ENCODE results near the gene C12orf57. TPM values are rescaled to one million over a fixed set of nuclear protein-coding genes. Genes with fewer than 3 reads are reported as not detected.

The C12orf57 gene
- total RNA-seq, 1 experiment from 2014 or later: 111 TPM

DNA sequence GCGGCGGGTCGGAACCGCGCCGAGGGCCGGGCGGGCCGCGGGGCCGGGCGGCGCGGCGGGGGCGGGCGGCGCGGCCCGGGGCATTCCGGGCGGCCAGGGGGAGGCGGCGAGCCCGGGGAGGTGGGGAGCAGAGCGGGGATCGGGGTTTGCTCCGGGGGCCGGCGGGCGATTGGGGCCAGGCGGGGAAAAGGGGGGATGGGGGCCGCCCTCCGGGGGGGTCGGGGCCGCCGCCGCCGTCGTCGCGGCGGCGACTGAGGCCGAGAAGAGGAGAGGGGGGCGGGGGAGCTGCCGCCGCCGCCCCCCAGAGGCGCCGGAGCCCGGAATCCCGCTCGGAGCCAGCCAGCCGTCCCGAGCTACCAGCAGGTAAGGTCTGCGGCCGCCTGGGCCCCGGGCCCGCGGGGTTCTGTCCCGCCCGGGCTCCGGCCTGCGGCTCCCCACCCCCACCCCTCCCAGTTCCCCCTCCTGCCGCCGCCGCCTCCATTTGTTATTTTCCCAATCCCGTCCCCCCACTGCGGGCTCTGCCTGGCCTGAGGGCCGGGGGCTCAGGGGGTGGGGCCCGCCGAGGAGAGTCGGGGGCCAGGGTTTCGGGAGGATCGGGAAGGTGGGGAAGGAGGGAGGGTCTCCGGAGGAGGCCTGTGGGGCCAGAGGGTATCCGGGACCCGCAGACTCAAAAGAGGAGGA is 15.7 kb upstream of the C12orf57 start:
- Mint-ChIP-seq H3K9me3 (ENCODE audit: unreplicated experiment) (no peaks in the 10 kb centered on the region), H3K27me3 (ENCODE audit: insufficient read depth, unreplicated experiment) (no peaks in the 10 kb centered on the region), H3K4me3 (ENCODE audit: unreplicated experiment) (peak overlapping the region; percentile 85), H3K4me1 (ENCODE audit: low read depth, unreplicated experiment) (peaks cover 66% of the 10 kb centered on the region), H3K27ac (ENCODE audit: unreplicated experiment) (peak overlapping the region; percentile 76), H3K36me3 (ENCODE audit: insufficient read depth, unreplicated experiment) (peaks cover 27% of the 10 kb centered on the region)
- Histone ChIP-seq H3K36me3 (ENCODE audit: control insufficient read depth, insufficient read depth, low read length) (peaks cover 2% of the 10 kb centered on the region; the same call in 1 of the 2 replicates), H3K27me3 (replicated peaks; ENCODE audit: control insufficient read depth, insufficient read depth, low read length) (no peaks in the 10 kb centered on the region), H3K4me1 (peaks cover 43% of the 10 kb centered on the region), H3K9me3 (no peaks in the 10 kb centered on the region), H3K4me3 (ENCODE audit: low read depth, low read length) (peak overlapping the region; percentile 91)
- DNase-seq: peak in 1 of 2 experiments; percentile 51
- BruUV-seq (replicated peaks): no TSS peak
- TF ChIP-seq, protein P1, sequence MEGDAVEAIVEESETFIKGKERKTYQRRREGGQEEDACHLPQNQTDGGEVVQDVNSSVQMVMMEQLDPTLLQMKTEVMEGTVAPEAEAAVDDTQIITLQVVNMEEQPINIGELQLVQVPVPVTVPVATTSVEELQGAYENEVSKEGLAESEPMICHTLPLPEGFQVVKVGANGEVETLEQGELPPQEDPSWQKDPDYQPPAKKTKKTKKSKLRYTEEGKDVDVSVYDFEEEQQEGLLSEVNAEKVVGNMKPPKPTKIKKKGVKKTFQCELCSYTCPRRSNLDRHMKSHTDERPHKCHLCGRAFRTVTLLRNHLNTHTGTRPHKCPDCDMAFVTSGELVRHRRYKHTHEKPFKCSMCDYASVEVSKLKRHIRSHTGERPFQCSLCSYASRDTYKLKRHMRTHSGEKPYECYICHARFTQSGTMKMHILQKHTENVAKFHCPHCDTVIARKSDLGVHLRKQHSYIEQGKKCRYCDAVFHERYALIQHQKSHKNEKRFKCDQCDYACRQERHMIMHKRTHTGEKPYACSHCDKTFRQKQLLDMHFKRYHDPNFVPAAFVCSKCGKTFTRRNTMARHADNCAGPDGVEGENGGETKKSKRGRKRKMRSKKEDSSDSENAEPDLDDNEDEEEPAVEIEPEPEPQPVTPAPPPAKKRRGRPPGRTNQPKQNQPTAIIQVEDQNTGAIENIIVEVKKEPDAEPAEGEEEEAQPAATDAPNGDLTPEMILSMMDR (IDR thresholded peaks at IDR 0.05; ENCODE audit: insufficient read depth in 1 of 2, low read depth in 1 of 2, low read length in 1 of 2, severe bottlenecking in 1 of 2, unreplicated experiment in 1 of 2): no peak
- CTCF ChIA-PET: interaction anchor here (0.6 to 5.7 kb wide), 4 partner anchors 10 to 168 kb away, joined by 4 to 56 read pairs (median 5); no protein-coding TSS in a partner anchor
- intact Hi-C loops (cut with micrococcal nuclease; ENCODE audit: unreplicated experiment): no loop called here
- POLR2A ChIA-PET: interaction anchor here (2.0 kb wide), 3 partner anchors 10 to 18 kb away, joined by 5 to 18 read pairs (median 14); partner anchors contain the start of gene C12orf57

DNA sequence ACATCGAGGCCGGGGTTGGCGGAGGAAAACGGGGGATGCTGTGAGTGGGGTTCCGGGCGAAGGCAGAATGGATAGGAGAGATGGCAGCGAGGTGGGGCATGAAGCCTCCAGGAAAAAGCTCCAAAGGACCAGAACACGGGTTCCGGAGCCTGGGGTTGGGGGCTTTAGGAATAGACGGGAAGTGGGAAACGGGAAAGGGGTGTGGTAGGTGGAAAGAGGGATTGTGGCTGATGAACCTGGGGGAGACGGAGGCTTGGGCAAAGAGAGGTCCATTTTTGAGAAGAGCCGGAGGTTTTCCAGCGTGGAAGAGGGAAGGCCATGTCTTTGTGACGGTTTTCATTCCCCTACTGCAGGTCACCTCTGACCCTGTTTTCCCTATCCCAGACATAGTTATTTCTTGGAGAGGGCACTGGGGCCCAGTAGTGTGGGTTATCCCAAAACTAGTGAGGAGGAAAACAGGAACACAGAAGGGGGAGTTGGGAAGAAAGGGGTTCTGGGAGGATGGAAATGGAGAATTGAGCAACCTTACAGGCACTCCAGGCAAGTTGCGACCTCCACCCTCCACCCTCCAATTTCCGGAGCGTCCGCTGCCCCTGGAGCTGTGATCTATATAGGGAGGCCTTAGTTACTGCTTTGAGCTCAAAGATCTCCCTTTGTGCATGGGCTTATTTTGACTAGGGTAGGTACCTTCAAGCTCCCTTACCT is 15.0 kb upstream of the C12orf57 start:
- H3K27ac Mint-ChIP-seq (ENCODE audit: unreplicated experiment): peak overlapping the region; percentile 76
- H3K4me3 Mint-ChIP-seq (ENCODE audit: unreplicated experiment): peak overlapping the region; percentile 85
- Histone ChIP-seq H3K4me3 (ENCODE audit: low read depth, low read length) (peak overlapping the region; percentile 91), H3K36me3 (ENCODE audit: control insufficient read depth, insufficient read depth, low read length) (peaks cover 2% of the 10 kb centered on the region; the same call in 1 of the 2 replicates), H3K27me3 (replicated peaks; ENCODE audit: control insufficient read depth, insufficient read depth, low read length) (no peaks in the 10 kb centered on the region), H3K4me1 (peaks cover 43% of the 10 kb centered on the region), H3K9me3 (no peaks in the 10 kb centered on the region)
- peaks cover 31% of the 10 kb centered on the region for H3K36me3 Mint-ChIP-seq (ENCODE audit: insufficient read depth, unreplicated experiment)
- ChIA-PET POLR2A (interaction anchor here (2.0 kb wide), 3 partner anchors 9 to 17 kb away, joined by 5 to 18 read pairs (median 14); partner anchors contain the start of gene C12orf57), CTCF (interaction anchor here (0.6 to 5.7 kb wide), 6 partner anchors 10 to 179 kb away, joined by 3 to 56 read pairs (median 5); no protein-coding TSS in a partner anchor)
- no peaks in the 10 kb centered on the region for H3K27me3 Mint-ChIP-seq (ENCODE audit: insufficient read depth, unreplicated experiment)
- intact Hi-C loops (cut with micrococcal nuclease; ENCODE audit: unreplicated experiment): no loop called here
- peaks cover 66% of the 10 kb centered on the region for H3K4me1 Mint-ChIP-seq (ENCODE audit: low read depth, unreplicated experiment)
- no peaks in the 10 kb centered on the region for H3K9me3 Mint-ChIP-seq (ENCODE audit: unreplicated experiment)
- BruUV-seq (replicated peaks): no TSS peak
- TF ChIP-seq, protein P1 (IDR thresholded peaks at IDR 0.05; ENCODE audit: insufficient read depth in 1 of 2, low read depth in 1 of 2, low read length in 1 of 2, severe bottlenecking in 1 of 2, unreplicated experiment in 1 of 2): no peak
- peak in 1 of 2 experiments; percentile 44 for DNase-seq

Measured in Caco-2 (cell line).